ENCODE data around the gene ARHGAP15. TPM values are rescaled to one million over a fixed set of nuclear protein-coding genes. Genes with fewer than 3 reads are reported as not detected.

ARHGAP15 gene
- total RNA-seq, 1 experiment from 2014 or later = 0.42 TPM

DNA sequence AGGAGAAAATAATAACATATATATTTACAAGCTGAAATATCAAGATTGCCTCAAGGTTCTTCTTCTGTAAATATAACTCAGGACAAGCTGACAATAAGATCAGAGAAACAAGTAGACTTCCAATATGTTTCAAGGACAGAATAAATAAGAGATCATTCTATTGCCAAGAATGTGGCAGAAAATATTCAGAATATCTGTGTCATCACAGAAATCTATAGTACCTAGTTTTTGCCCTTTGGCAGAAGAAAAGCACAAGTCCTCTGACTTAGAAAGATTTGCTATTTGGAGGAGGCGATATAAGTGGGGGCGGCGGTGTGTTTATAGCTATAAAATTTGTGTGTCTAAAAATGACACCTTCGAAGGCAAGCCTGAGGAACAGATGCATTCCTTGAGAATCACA is 34.3 kb downstream of the ARHGAP15 start:
- POLR2A ChIA-PET = no interaction called here
- H3K4me2 ChIP-seq (ENCODE audit: low read length) = no peak overlapping the region
- ATAC-seq (no peak), DNase-seq (ENCODE audit: low read depth, low spot score) (no peak)
- H2AFZ ChIP-seq (ENCODE audit: low read depth, low read length, poor library complexity, severe bottlenecking) = no peak overlapping the region
- no peaks in the 10 kb centered on the region for H3K36me3 ChIP-seq (ENCODE audit: control insufficient read depth in 1 of 2, insufficient read depth in 2 of 2, low read length in 2 of 2)
- H3K27ac ChIP-seq (ENCODE audit: low read depth, low read length) = no peak overlapping the region
- no peaks in the 10 kb centered on the region for H3K79me2 ChIP-seq (ENCODE audit: insufficient read depth, low read length)
- RAD21 ChIA-PET (ENCODE audit: low non-redundant PET in 1 of 2, low total read pairs in 2 of 2, uncharacterized antibody in 2 of 2, unreplicated experiment in 2 of 2) = no interaction called here
- BruUV-seq (replicated peaks) = no TSS peak
- H3K4me3 ChIP-seq (replicated peaks in 1 of 2; ENCODE audit: low read depth in 1 of 2, low read length in 2 of 2) = no peak overlapping the region
- intact Hi-C loops (cut with micrococcal nuclease) = loop anchor here (2.0 kb wide), 1 partner anchor 59 kb away; no protein-coding TSS in a partner anchor
- H3K4me1 ChIP-seq (ENCODE audit: control insufficient read depth in 1 of 2, insufficient read depth in 2 of 2, low read length in 2 of 2) = no peaks in the 10 kb centered on the region
- H3K27me3 ChIP-seq (ENCODE audit: insufficient read depth, low read length) = peaks cover 55% of the 10 kb centered on the region
- no peaks in the 10 kb centered on the region for H3K9me2 ChIP-seq (ENCODE audit: insufficient read depth)
- CTCF ChIA-PET = interaction anchor here (2.3 to 3.4 kb wide), 2 partner anchors 8 to 95 kb away, joined by 8 to 38 read pairs; no protein-coding TSS in a partner anchor
- no peak overlapping the region for H3K9ac ChIP-seq (ENCODE audit: low read length)
- TF ChIP-seq, protein P1, sequence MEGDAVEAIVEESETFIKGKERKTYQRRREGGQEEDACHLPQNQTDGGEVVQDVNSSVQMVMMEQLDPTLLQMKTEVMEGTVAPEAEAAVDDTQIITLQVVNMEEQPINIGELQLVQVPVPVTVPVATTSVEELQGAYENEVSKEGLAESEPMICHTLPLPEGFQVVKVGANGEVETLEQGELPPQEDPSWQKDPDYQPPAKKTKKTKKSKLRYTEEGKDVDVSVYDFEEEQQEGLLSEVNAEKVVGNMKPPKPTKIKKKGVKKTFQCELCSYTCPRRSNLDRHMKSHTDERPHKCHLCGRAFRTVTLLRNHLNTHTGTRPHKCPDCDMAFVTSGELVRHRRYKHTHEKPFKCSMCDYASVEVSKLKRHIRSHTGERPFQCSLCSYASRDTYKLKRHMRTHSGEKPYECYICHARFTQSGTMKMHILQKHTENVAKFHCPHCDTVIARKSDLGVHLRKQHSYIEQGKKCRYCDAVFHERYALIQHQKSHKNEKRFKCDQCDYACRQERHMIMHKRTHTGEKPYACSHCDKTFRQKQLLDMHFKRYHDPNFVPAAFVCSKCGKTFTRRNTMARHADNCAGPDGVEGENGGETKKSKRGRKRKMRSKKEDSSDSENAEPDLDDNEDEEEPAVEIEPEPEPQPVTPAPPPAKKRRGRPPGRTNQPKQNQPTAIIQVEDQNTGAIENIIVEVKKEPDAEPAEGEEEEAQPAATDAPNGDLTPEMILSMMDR (IDR thresholded peaks at IDR 0.05 in 2 of 3, conservative IDR thresholded peaks at IDR 0.05 in 1 of 3; ENCODE audit: borderline replicate concordance in 1 of 3, insufficient read depth in 1 of 3, low read depth in 2 of 3, low read length in 2 of 3) = no peak
- H4K20me1 ChIP-seq (ENCODE audit: insufficient read depth) = no peaks in the 10 kb centered on the region
- no peaks in the 10 kb centered on the region for H3K9me3 ChIP-seq (ENCODE audit: control insufficient read depth in 1 of 2, insufficient read depth in 1 of 2, low read depth in 1 of 2, low read length in 2 of 2)

DNA sequence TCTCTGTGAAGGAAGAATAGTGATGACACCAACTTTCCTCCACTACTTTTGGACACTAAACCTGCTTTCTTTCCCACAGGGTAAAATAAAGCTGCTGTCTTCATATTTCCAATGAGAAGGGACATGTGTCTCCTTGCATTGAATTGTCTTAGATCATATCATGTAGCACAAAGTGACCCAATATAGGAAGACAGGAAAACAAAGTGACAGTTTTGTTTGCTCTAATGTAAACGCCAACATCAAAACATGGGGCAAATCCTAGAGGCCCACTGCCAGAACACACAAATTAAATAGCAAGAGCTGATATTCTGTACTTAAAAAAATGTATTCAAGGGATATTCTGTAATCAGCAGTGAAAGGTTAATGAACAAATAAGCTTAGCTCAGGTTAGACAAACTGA is 36.1 kb downstream of the ARHGAP15 start:
- intact Hi-C loops (cut with micrococcal nuclease) = no loop called here
- Histone ChIP-seq H3K4me2 (ENCODE audit: low read length) (no peak overlapping the region), H2AFZ (ENCODE audit: low read depth, low read length, poor library complexity, severe bottlenecking) (no peak overlapping the region), H4K20me1 (ENCODE audit: insufficient read depth) (no peaks in the 10 kb centered on the region), H3K9ac (ENCODE audit: low read length) (no peak overlapping the region), H3K4me1 (ENCODE audit: control insufficient read depth in 1 of 2, insufficient read depth in 2 of 2, low read length in 2 of 2) (no peaks in the 10 kb centered on the region), H3K27ac (ENCODE audit: low read depth, low read length) (no peak overlapping the region), H3K79me2 (ENCODE audit: insufficient read depth, low read length) (no peaks in the 10 kb centered on the region), H3K9me2 (ENCODE audit: insufficient read depth) (no peaks in the 10 kb centered on the region), H3K36me3 (ENCODE audit: control insufficient read depth in 1 of 2, insufficient read depth in 2 of 2, low read length in 2 of 2) (no peaks in the 10 kb centered on the region), H3K9me3 (ENCODE audit: control insufficient read depth in 1 of 2, insufficient read depth in 1 of 2, low read depth in 1 of 2, low read length in 2 of 2) (no peaks in the 10 kb centered on the region), H3K27me3 (ENCODE audit: insufficient read depth, low read length) (peaks cover 38% of the 10 kb centered on the region), H3K4me3 (replicated peaks in 1 of 2; ENCODE audit: low read depth in 1 of 2, low read length in 2 of 2) (no peak overlapping the region)
- ATAC-seq (no peak), DNase-seq (ENCODE audit: low read depth, low spot score) (no peak)
- RAD21 ChIA-PET (ENCODE audit: low non-redundant PET in 1 of 2, low total read pairs in 2 of 2, uncharacterized antibody in 2 of 2, unreplicated experiment in 2 of 2) = no interaction called here
- BruUV-seq (replicated peaks) = no TSS peak
- CTCF ChIA-PET = no interaction called here
- TF ChIP-seq RAD21 (IDR thresholded peaks at IDR 0.05; ENCODE audit: low read depth) (no peak), SP1 (IDR thresholded peaks at IDR 0.05; ENCODE audit: low read depth) (no peak)
- POLR2A ChIA-PET = no interaction called here
